SK-N-SH treated with all-trans-retinoic acid at 6 μM for 48 hours (cell line): ENCODE results near the gene MMP7.

Source experiments
- ATAC-seq: fragments of 200-7000 bp; cut with Tn5 transposase; 3 replicates; pipeline ENCODE4 v1.9.1; 2020; ENCODE audit warnings: mild to moderate bottlenecking, moderate library complexity
- ARNTL ChIP-seq: fragments of 450-650 bp; formaldehyde crosslinking; IDR thresholded peaks from 2 replicates; pipeline ENCODE4 v1.5.0; 2020; ENCODE audit warnings: low read depth, mild to moderate bottlenecking, moderate library complexity, borderline replicate concordance
- CREB5 ChIP-seq: fragments of 250-450 bp; sonication (Bioruptor Pico); IDR thresholded peaks from 2 replicates; pipeline ENCODE4 v1.5.1; 2020; ENCODE audit warnings: low read depth, mild to moderate bottlenecking, moderate library complexity
- CSDC2 ChIP-seq: fragments of 250-450 bp; sonication (Bioruptor Pico); IDR thresholded peaks from 2 replicates; pipeline ENCODE4 v1.5.0; 2020; ENCODE audit warnings: mild to moderate bottlenecking, moderate library complexity
- CSRNP3 ChIP-seq: fragments of 250-450 bp; sonication (Bioruptor Pico); IDR thresholded peaks from 2 replicates; pipeline ENCODE4 v1.5.1; 2021; ENCODE audit warnings: mild to moderate bottlenecking, moderate library complexity
- GLIS3 ChIP-seq: fragments of 250-450 bp; sonication (Bioruptor Pico); IDR thresholded peaks from 2 replicates; pipeline ENCODE4 v1.5.0; 2020; ENCODE audit warnings: mild to moderate bottlenecking, moderate library complexity
- ISL1 ChIP-seq: fragments of 250-450 bp; sonication (Bioruptor Pico); IDR thresholded peaks from 2 replicates; pipeline ENCODE4 v2.1.2; 2022; ENCODE audit warnings: mild to moderate bottlenecking, moderate library complexity
- OSR1 ChIP-seq: fragments of 250-450 bp; sonication (Bioruptor Pico); IDR thresholded peaks from 2 replicates; pipeline ENCODE4 v1.8.0; 2022; ENCODE audit warnings: moderate library complexity, mild to moderate bottlenecking, inconsistent platforms
- PATZ1 ChIP-seq: fragments of 250-450 bp; sonication (Bioruptor Pico); IDR thresholded peaks from 2 replicates; pipeline ENCODE4 v1.8.0; 2020; ENCODE audit warnings: mild to moderate bottlenecking, moderate library complexity, borderline replicate concordance
- POU6F1 ChIP-seq: fragments of 250-450 bp; sonication (Bioruptor Pico); IDR thresholded peaks from 2 replicates; pipeline ENCODE4 v1.8.0; 2021; ENCODE audit warnings: low read depth, mild to moderate bottlenecking, moderate library complexity, borderline replicate concordance
- PPARA ChIP-seq: fragments of 250-450 bp; sonication (Bioruptor Pico); IDR thresholded peaks from 2 replicates; pipeline ENCODE4 v1.5.0; 2020; ENCODE audit warnings: mild to moderate bottlenecking, borderline replicate concordance
- RARB ChIP-seq: fragments of 250-450 bp; sonication (Bioruptor Pico); IDR thresholded peaks from 2 replicates; pipeline ENCODE4 v1.8.0; 2021; ENCODE audit warnings: mild to moderate bottlenecking, moderate library complexity
- SNAI2 ChIP-seq: fragments of 250-450 bp; sonication (Bioruptor Pico); IDR thresholded peaks from 2 replicates; pipeline ENCODE4 v1.5.0; 2020; ENCODE audit warnings: mild to moderate bottlenecking, moderate library complexity
- TCF4 ChIP-seq: fragments of 250-450 bp; sonication (Bioruptor Pico); IDR thresholded peaks from 2 replicates; pipeline ENCODE4 v1.8.0; 2021; ENCODE audit warnings: mild to moderate bottlenecking, moderate library complexity, borderline replicate concordance
- TOX ChIP-seq: fragments of 250-450 bp; sonication (Bioruptor Pico); IDR thresholded peaks from 2 replicates; pipeline ENCODE4 v1.8.0; 2021; ENCODE audit warnings: mild to moderate bottlenecking, moderate library complexity, borderline replicate concordance
- ZC3H10 ChIP-seq: fragments of 250-450 bp; sonication (Bioruptor Pico); IDR thresholded peaks from 2 replicates; pipeline ENCODE4 v1.5.1; 2021; ENCODE audit warnings: mild to moderate bottlenecking, moderate library complexity
- ZFP3 ChIP-seq: fragments of 250-450 bp; sonication (Bioruptor Pico); IDR thresholded peaks from 2 replicates; pipeline ENCODE4 v1.5.0; 2020; ENCODE audit warnings: mild to moderate bottlenecking, moderate library complexity
- ZFP30 ChIP-seq: fragments of 450-650 bp; formaldehyde crosslinking; IDR thresholded peaks from 2 replicates; pipeline ENCODE4 v1.5.0; 2022; ENCODE audit warnings: mild to moderate bottlenecking, moderate library complexity
- ZNF565 ChIP-seq: fragments of 450-650 bp; formaldehyde crosslinking; conservative IDR thresholded peaks from 2 replicates; pipeline ENCODE4 v1.5.0; 2020; ENCODE audit warnings: low read depth, mild to moderate bottlenecking, moderate library complexity
- ZNF70 ChIP-seq: fragments of 450-650 bp; formaldehyde crosslinking; IDR thresholded peaks from 2 replicates; pipeline ENCODE4 v1.5.0; 2020; ENCODE audit warnings: mild to moderate bottlenecking, moderate library complexity
- ZNF8 ChIP-seq: fragments of 450-650 bp; formaldehyde crosslinking; IDR thresholded peaks from 2 replicates; pipeline ENCODE4 v1.5.0; 2020; ENCODE audit warnings: mild to moderate bottlenecking, moderate library complexity

Gene MMP7

GRCh38 chr11:102530558-102530957 is at the start of gene MMP7:
TSS of gene MMP7 (minus strand) at chr11:102530747. CDS start at chr11:102530700, 47 bp downstream.
- peak; percentile 79 for ATAC-seq

GRCh38 chr11:102577723-102578122 is 47.2 kb upstream of the MMP7 start:
- no peak for TF ChIP-seq CSDC2
- no peak for TF ChIP-seq TCF4 (CRISPR knock-in tag)
- no peak for TF ChIP-seq PPARA (CRISPR knock-in tag)
- TF ChIP-seq ZNF70 (CRISPR knock-in tag) = no peak
- no peak for TF ChIP-seq ZFP30 (CRISPR knock-in tag)
- no peak for TF ChIP-seq PATZ1 (CRISPR knock-in tag)
- TF ChIP-seq ZC3H10 = no peak
- TF ChIP-seq ZFP3 (CRISPR knock-in tag) = no peak
- no peak for TF ChIP-seq ISL1 (CRISPR knock-in tag)
- no peak for ATAC-seq

More at GRCh38 chr11:102530558-102530957, at the start of gene MMP7:
- no peak for TF ChIP-seq TOX
- no peak for TF ChIP-seq POU6F1
- no peak for TF ChIP-seq ZC3H10
- TF ChIP-seq OSR1 (CRISPR knock-in tag) = no peak
- TF ChIP-seq, all 23 proteins: peak for 0

GRCh38 chr11:102577182-102577581 is 46.6 kb upstream of the MMP7 start:
- no peak for ATAC-seq
- no peak for TF ChIP-seq CREB5
- no peak for TF ChIP-seq ZNF8 (CRISPR knock-in tag)
- no peak for TF ChIP-seq CSRNP3 (CRISPR knock-in tag)
- TF ChIP-seq CSDC2 = no peak
- no peak for TF ChIP-seq POU6F1
- TF ChIP-seq ZFP3 (CRISPR knock-in tag) = no peak
- no peak for TF ChIP-seq ZNF565 (CRISPR knock-in tag)
- TF ChIP-seq RARB (CRISPR knock-in tag) = no peak
- TF ChIP-seq GLIS3 (CRISPR knock-in tag) = no peak
- no peak for TF ChIP-seq TOX
- TF ChIP-seq, all 23 proteins: peak for 0

GRCh38 chr11:102576350-102576749 is 45.8 kb upstream of the MMP7 start:
- no peak for TF ChIP-seq SNAI2 (CRISPR knock-in tag)
- TF ChIP-seq GLIS3 (CRISPR knock-in tag) = no peak
- no peak for TF ChIP-seq ZFP30 (CRISPR knock-in tag)
- TF ChIP-seq RARB (CRISPR knock-in tag) = no peak
- TF ChIP-seq ARNTL = no peak
- TF ChIP-seq ZNF565 (CRISPR knock-in tag) = no peak
- ATAC-seq = no peak

- TF ChIP-seq CSDC2 = no peak
- no peak for TF ChIP-seq ZNF565 (CRISPR knock-in tag)
- no peak for TF ChIP-seq RARB (CRISPR knock-in tag)
- TF ChIP-seq, all 23 proteins: peak for 0
Measured at GRCh38 chr11:102575012-102575411, 44.5 kb upstream of the MMP7 start.

More at GRCh38 chr11:102575012-102575411, 44.5 kb upstream of the MMP7 start:
- ATAC-seq = no peak
